ENCODE measurements around the gene IFT88. TPM values are rescaled to one million over a fixed set of nuclear protein-coding genes. Genes with fewer than 3 reads are reported as not detected.

Gene IFT88
- polyA plus RNA-seq, 1 donor from 2014 or later, result 32.7 TPM

- no peak overlapping the region for H3K27ac ChIP-seq (ENCODE audit: low read length)
- H3K9me3 ChIP-seq (ENCODE audit: low read length), result no peaks in the 10 kb centered on the region
- H3F3A ChIP-seq (ENCODE audit: insufficient read depth, low read length, poor library complexity, severe bottlenecking), result no peaks in the 10 kb centered on the region
- H4K20me1 ChIP-seq (ENCODE audit: insufficient read depth), result no peaks in the 10 kb centered on the region
- H3K9ac ChIP-seq (ENCODE audit: low read length), result no peak overlapping the region
- no peaks in the 10 kb centered on the region for H3K27me3 ChIP-seq (ENCODE audit: insufficient read depth, low read depth, low read length)
- no peak overlapping the region for H2AFZ ChIP-seq (ENCODE audit: low read depth, low read length)
- H3K9me2 ChIP-seq (ENCODE audit: insufficient read depth, low read length), result no peaks in the 10 kb centered on the region
- no peak overlapping the region for H3K4me2 ChIP-seq (ENCODE audit: low read length)
- H3K36me3 ChIP-seq (ENCODE audit: insufficient read depth, low read length), result no peaks in the 10 kb centered on the region
- no peak overlapping the region for H3K4me3 ChIP-seq (ENCODE audit: low read length)
- no peaks in the 10 kb centered on the region for H3K79me2 ChIP-seq (replicated peaks; ENCODE audit: insufficient read depth, low read length)
- TF ChIP-seq EP300 (conservative IDR thresholded peaks at IDR 0.05; ENCODE audit: poor library complexity, severe bottlenecking) (no peak), POLR2AphosphoS5 (IDR thresholded peaks at IDR 0.05) (no peak), SMC3 (conservative IDR thresholded peaks at IDR 0.05; ENCODE audit: poor library complexity) (no peak), RAD21 (conservative IDR thresholded peaks at IDR 0.05) (no peak), EZH2 (IDR thresholded peaks at IDR 0.05; ENCODE audit: borderline replicate concordance, insufficient read depth, low read length, poor library complexity, severe bottlenecking) (no peak), CTCF (IDR thresholded peaks at IDR 0.05; ENCODE audit: poor library complexity, severe bottlenecking) (no peak), MXI1 (conservative IDR thresholded peaks at IDR 0.05; ENCODE audit: poor library complexity, severe bottlenecking) (no peak), TAF1 (IDR thresholded peaks at IDR 0.05; ENCODE audit: low read depth) (no peak), REST (IDR thresholded peaks at IDR 0.05; ENCODE audit: borderline replicate concordance) (no peak)
Observed at GRCh38 chr13:20559659-20560356, 7.1 kb upstream of the IFT88 start.

GRCh38 chr13:20561741-20562140 is 5.2 kb upstream of the IFT88 start:
- Histone ChIP-seq H3K27me3 (ENCODE audit: insufficient read depth, low read depth, low read length) (no peaks in the 10 kb centered on the region), H3K4me3 (ENCODE audit: low read length) (no peak overlapping the region), H4K20me1 (ENCODE audit: insufficient read depth) (no peaks in the 10 kb centered on the region), H2AFZ (ENCODE audit: low read depth, low read length) (no peak overlapping the region), H3K4me2 (ENCODE audit: low read length) (no peak overlapping the region), H3K9me2 (ENCODE audit: insufficient read depth, low read length) (no peaks in the 10 kb centered on the region), H3K79me2 (replicated peaks; ENCODE audit: insufficient read depth, low read length) (no peaks in the 10 kb centered on the region), H3K9me3 (ENCODE audit: low read length) (no peaks in the 10 kb centered on the region), H3K9ac (ENCODE audit: low read length) (no peak overlapping the region), H3F3A (ENCODE audit: insufficient read depth, low read length, poor library complexity, severe bottlenecking) (no peaks in the 10 kb centered on the region), H3K27ac (ENCODE audit: low read length) (no peak overlapping the region), H3K36me3 (ENCODE audit: insufficient read depth, low read length) (no peaks in the 10 kb centered on the region)
- no peak for TF ChIP-seq POLR2AphosphoS5 (IDR thresholded peaks at IDR 0.05)
